HL-60/S4 treated with phorbol 12-myristate 13-acetate at 8.2 ng/mL for 4 days and 3 days (cell line): Measurements from ENCODE around the gene CBLN3.
"Not testable (repeated sequence)": the region's sequence is repeated elsewhere in the genome, so short reads cannot be mapped to it uniquely, and the experiment has no call there.

ENCODE experiments used
- in situ Hi-C: fragments of 300-500 bp; cut with MboI; formaldehyde crosslinking; loops from 2 replicates; pipeline ENCODE4 v1.15.0; 2022; ENCODE audit warnings: low sequenced_read_pairs

Gene CBLN3

GRCh38 chr14:24388474-24389179, 40.8 kb downstream of the CBLN3 start:
- in situ Hi-C loops: no loop called here

- in situ Hi-C loops: not testable (repeated sequence)
Measured at GRCh38 chr14:24387579-24387978, 41.9 kb downstream of the CBLN3 start.

GRCh38 chr14:24387009-24387345, 42.5 kb downstream of the CBLN3 start:
- in situ Hi-C loops: no loop called here

- in situ Hi-C loops: no loop called here
Measured at GRCh38 chr14:24385524-24385923, 43.9 kb downstream of the CBLN3 start.

- in situ Hi-C loops: no loop called here
Measured at GRCh38 chr14:24384169-24384568, 45.3 kb downstream of the CBLN3 start.

GRCh38 chr14:24382064-24382371, 47.5 kb downstream of the CBLN3 start:
- in situ Hi-C loops: no loop called here

- in situ Hi-C loops: no loop called here
Measured at GRCh38 chr14:24381363-24382063, 48.0 kb downstream of the CBLN3 start.

GRCh38 chr14:24379907-24380730, 49.3 kb downstream of the CBLN3 start:
- in situ Hi-C loops: no loop called here

- in situ Hi-C loops: no loop called here
Measured at GRCh38 chr14:24378981-24379906, 50.2 kb downstream of the CBLN3 start.

GRCh38 chr14:24378327-24378726, 51.1 kb downstream of the CBLN3 start:
- in situ Hi-C loops: no loop called here

- in situ Hi-C loops: no loop called here
Measured at GRCh38 chr14:24377657-24378056, 51.8 kb downstream of the CBLN3 start.

GRCh38 chr14:24377126-24377525, 52.3 kb downstream of the CBLN3 start:
- in situ Hi-C loops: no loop called here
